HepG2 (cell line): ENCODE data around the gene PIP4K2C. TPM values are rescaled to one million over a fixed set of nuclear protein-coding genes. Genes with fewer than 3 reads are reported as not detected.

ENCODE experiments used
- ATF1 ChIP-seq: IDR thresholded peaks from 2 replicates; pipeline ENCODE4 v1.6.1; 2016; ENCODE audit warnings: mild to moderate bottlenecking, control low read depth
- BORCS8-MEF2B ChIP-seq: sonication (generic); formaldehyde crosslinking; IDR thresholded peaks from 2 replicates; pipeline ENCODE4 v1.8.0; 2022; ENCODE audit warnings: mild to moderate bottlenecking, missing genetic modification reagents
- BRD4 ChIP-seq: sonication (generic); formaldehyde crosslinking; IDR thresholded peaks from 2 replicates; pipeline ENCODE4 v1.4.0; 2020; ENCODE audit warnings: missing genetic modification reagents
- CAMTA2 ChIP-seq: sonication (generic); formaldehyde crosslinking; IDR thresholded peaks from 2 replicates; pipeline ENCODE4 v1.4.0; 2020; ENCODE audit warnings: mild to moderate bottlenecking, missing genetic modification reagents, borderline replicate concordance
- CSRNP1 ChIP-seq: sonication (generic); formaldehyde crosslinking; IDR thresholded peaks from 2 replicates; pipeline ENCODE4 v1.8.1; 2023; ENCODE audit warnings: mild to moderate bottlenecking, missing genetic modification reagents
- HNF4G ChIP-seq, 2 experiments: sonication (generic) in 1 of 2; formaldehyde crosslinking in 1 of 2; IDR thresholded peaks; 2 replicates each; pipeline versions ENCODE4 v1.4.0 to v1.6.1; 2011 to 2020; ENCODE audit warnings: borderline replicate concordance in 2 of 2, low read depth in 2 of 2, mild to moderate bottlenecking in 2 of 2, low read length in 1 of 2, missing genetic modification reagents in 1 of 2, moderate library complexity in 1 of 2
- KDM2A ChIP-seq: sonication (generic); formaldehyde crosslinking; IDR thresholded peaks from 2 replicates; pipeline ENCODE4 v1.4.0; 2020; ENCODE audit warnings: low read depth, missing genetic modification reagents, borderline replicate concordance
- NR2F2 ChIP-seq: IDR thresholded peaks from 2 replicates; pipeline ENCODE4 v1.6.1; 2012; ENCODE audit warnings: low read depth, inconsistent platforms, borderline replicate concordance
- NR2F6 ChIP-seq, 2 experiments: IDR thresholded peaks; 2 replicates each; pipeline ENCODE4 v1.6.1; 2016; ENCODE audit warnings: antibody characterized with exemption in 1 of 2, mild to moderate bottlenecking in 1 of 2
- PRDM4 ChIP-seq: sonication (generic); formaldehyde crosslinking; IDR thresholded peaks from 2 replicates; pipeline ENCODE4 v1.9.0; 2021; ENCODE audit warnings: missing genetic modification reagents, borderline replicate concordance
- SMC3 ChIP-seq: IDR thresholded peaks from 2 replicates; pipeline ENCODE4 v1.6.1; 2011; ENCODE audit warnings: low read length, improper control_type of control experiment
- SP2 ChIP-seq: sonication (generic); formaldehyde crosslinking; IDR thresholded peaks from 2 replicates; pipeline ENCODE4 v1.5.1; 2020; ENCODE audit warnings: mild to moderate bottlenecking, missing genetic modification reagents
- ZFX ChIP-seq: sonication (generic); formaldehyde crosslinking; IDR thresholded peaks from 2 replicates; pipeline ENCODE4 v1.4.0; 2020; ENCODE audit warnings: mild to moderate bottlenecking, low read depth, missing genetic modification reagents, moderate library complexity
- ZNF30 ChIP-seq: sonication (generic); formaldehyde crosslinking; IDR thresholded peaks from 2 replicates; pipeline ENCODE4 v1.5.0; 2020; ENCODE audit warnings: mild to moderate bottlenecking, missing genetic modification reagents
- ZNF446 ChIP-seq: sonication (generic); formaldehyde crosslinking; IDR thresholded peaks from 2 replicates; pipeline ENCODE4 v1.5.0; 2020; ENCODE audit warnings: mild to moderate bottlenecking, missing genetic modification reagents
- ZNF510 ChIP-seq: sonication (generic); formaldehyde crosslinking; IDR thresholded peaks from 2 replicates; pipeline ENCODE4 v1.4.0; 2020; ENCODE audit warnings: low read depth, mild to moderate bottlenecking, missing genetic modification reagents
- ZNF512 ChIP-seq: sonication (generic); formaldehyde crosslinking; IDR thresholded peaks from 2 replicates; pipeline ENCODE4 v1.4.0; 2020; ENCODE audit warnings: mild to moderate bottlenecking, missing genetic modification reagents
- ZNF574 ChIP-seq: sonication (generic); formaldehyde crosslinking; IDR thresholded peaks from 2 replicates; pipeline ENCODE4 v1.4.0; 2020; ENCODE audit warnings: missing genetic modification reagents
- ZNF605 ChIP-seq: sonication (generic); formaldehyde crosslinking; IDR thresholded peaks from 2 replicates; pipeline ENCODE4 v1.8.0; 2022; ENCODE audit warnings: mild to moderate bottlenecking, missing genetic modification reagents
- ZNF709 ChIP-seq: sonication (generic); formaldehyde crosslinking; IDR thresholded peaks from 2 replicates; pipeline ENCODE4 v1.5.0; 2020; ENCODE audit warnings: mild to moderate bottlenecking, missing genetic modification reagents
- polyA plus RNA-seq, 8 experiments: library from polyadenylated mRNA; depleted of rRNA in 3 of 8; stranded (reverse) in 7 of 8; unstranded in 1 of 8; fragments of >200 nt; fragmentation: Illumina TruSeq in 4 of 8; extraction: Trizol in 4 of 8; gene quantifications; 2 replicates each; pipeline versions ENCODE4 v1.2.1 to v1.2.3, GENCODE V29; 2011 to 2016; ENCODE audit warnings: low read depth in 4 of 8, missing spikeins in 1 of 8, mixed read lengths in 1 of 8; ENCODE audit not compliant: insufficient read depth in 1 of 8
- total RNA-seq, 5 experiments: library from RNA; depleted of rRNA; stranded (reverse); fragments of >200 nt; fragmentation: Illumina TruSeq; extraction: Trizol; gene quantifications; 2 replicates each; pipeline ENCODE4 v1.2.3, GENCODE V29; 2016; ENCODE audit warnings: low read depth in 1 of 5

Gene PIP4K2C
- total and polyA plus RNA-seq, 2 of the 13 experiments (the other 11 are each of a cell fraction or from before 2014, with no cell fraction given), result 23.3 to 26.4 TPM

GRCh38 chr12:57579677-57580465 is 11.1 kb upstream of the PIP4K2C start (continued):
- TF ChIP-seq HNF4G (IDR thresholded peaks at IDR 0.05; ENCODE audit: borderline replicate concordance, low read depth, low read length) (peak; percentile 49; the same call in 1 of the 2 replicates), HNF4G (CRISPR knock-in tag; IDR thresholded peaks at IDR 0.05; ENCODE audit: borderline replicate concordance, low read depth) (no peak), PRDM4 (0 out of 2 replicates have a peak, but pooled peaks have one; percentile 25), NR2F2 (no peak), ZNF510 (0 out of 2 replicates have a peak, but pooled peaks have one; percentile 11), BRD4 (peak; percentile 26; the same call in 1 of the 2 replicates), NR2F6 (IDR thresholded peaks at IDR 0.05) (0 out of 2 replicates have a peak, but pooled peaks have one; percentile 1), NR2F6 (CRISPR knock-in tag; IDR thresholded peaks at IDR 0.05) (no peak), ATF1 (CRISPR knock-in tag) (peak; percentile 52; the same call in 1 of the 2 replicates), ZNF605 (CRISPR knock-in tag) (no peak), ZNF30 (CRISPR knock-in tag) (no peak), CAMTA2 (CRISPR knock-in tag) (no peak), CSRNP1 (CRISPR knock-in tag) (0 out of 2 replicates have a peak, but pooled peaks have one; percentile 33), ZNF709 (no peak), ZNF574 (peak; percentile 69), ZNF446 (CRISPR knock-in tag) (no peak), SMC3 (peak; percentile 26; the same call in 1 of the 2 replicates), BORCS8-MEF2B (CRISPR knock-in tag) (peak; percentile 42; the same call in 1 of the 2 replicates), ZNF512 (CRISPR knock-in tag) (no peak), ZFX (peak; percentile 25), SP2 (CRISPR knock-in tag) (no peak), KDM2A (no peak; the same call in 1 of the 2 replicates)
